Measurements from ENCODE around the gene ATXN7.

- no peak for TF ChIP-seq BCL11A (IDR thresholded peaks at IDR 0.05; ENCODE audit: low read depth, low read length)
- TF ChIP-seq CTCF (IDR thresholded peaks at IDR 0.05 in 2 of 3, conservative IDR thresholded peaks at IDR 0.05 in 1 of 3; ENCODE audit: control insufficient read depth in 2 of 3, extremely low read depth in 1 of 3, insufficient read depth in 1 of 3, low read depth in 3 of 3, low read length in 3 of 3): no peak
- no peak for TF ChIP-seq ETV6 (conservative IDR thresholded peaks at IDR 0.05 in 1 of 2, IDR thresholded peaks at IDR 0.05 in 1 of 2; ENCODE audit: borderline replicate concordance in 1 of 2, low read depth in 1 of 2)
- TF ChIP-seq CBX3 (IDR thresholded peaks at IDR 0.05; ENCODE audit: borderline replicate concordance, low read depth): no peak
- no peak for TF ChIP-seq PRDM15 (CRISPR knock-in tag; IDR thresholded peaks at IDR 0.05)
- TF ChIP-seq NRF1 (conservative IDR thresholded peaks at IDR 0.05; ENCODE audit: low read depth, low read length): no peak
- no peak for TF ChIP-seq NBN (IDR thresholded peaks at IDR 0.05)
- no peak for TF ChIP-seq MAX (IDR thresholded peaks at IDR 0.05; ENCODE audit: low read depth, low read length)
- TF ChIP-seq KDM1A (IDR thresholded peaks at IDR 0.05; ENCODE audit: borderline replicate concordance): no peak
- no peak for TF ChIP-seq NR2C2 (IDR thresholded peaks at IDR 0.05; ENCODE audit: borderline replicate concordance, control insufficient read depth, insufficient read length, low read depth)
- TF ChIP-seq NFIC (IDR thresholded peaks at IDR 0.05; ENCODE audit: low read depth, low read length): no peak
- TF ChIP-seq SUPT20H (IDR thresholded peaks at IDR 0.05; ENCODE audit: borderline replicate concordance, control insufficient read depth, low read depth, low read length): no peak
Observed at GRCh38 chr3:63922491-63923199, 59.0 kb downstream of the ATXN7 start.

Data from GM12878 (cell line).